NCI-H1436 (cell line): ENCODE measurements around the gene SLC13A5.

Source experiments
- DNase-seq: peaks from one replicate; lab custom pipeline; 2025; lab: John Stamatoyannopoulos, UW

SLC13A5 gene

DNA sequence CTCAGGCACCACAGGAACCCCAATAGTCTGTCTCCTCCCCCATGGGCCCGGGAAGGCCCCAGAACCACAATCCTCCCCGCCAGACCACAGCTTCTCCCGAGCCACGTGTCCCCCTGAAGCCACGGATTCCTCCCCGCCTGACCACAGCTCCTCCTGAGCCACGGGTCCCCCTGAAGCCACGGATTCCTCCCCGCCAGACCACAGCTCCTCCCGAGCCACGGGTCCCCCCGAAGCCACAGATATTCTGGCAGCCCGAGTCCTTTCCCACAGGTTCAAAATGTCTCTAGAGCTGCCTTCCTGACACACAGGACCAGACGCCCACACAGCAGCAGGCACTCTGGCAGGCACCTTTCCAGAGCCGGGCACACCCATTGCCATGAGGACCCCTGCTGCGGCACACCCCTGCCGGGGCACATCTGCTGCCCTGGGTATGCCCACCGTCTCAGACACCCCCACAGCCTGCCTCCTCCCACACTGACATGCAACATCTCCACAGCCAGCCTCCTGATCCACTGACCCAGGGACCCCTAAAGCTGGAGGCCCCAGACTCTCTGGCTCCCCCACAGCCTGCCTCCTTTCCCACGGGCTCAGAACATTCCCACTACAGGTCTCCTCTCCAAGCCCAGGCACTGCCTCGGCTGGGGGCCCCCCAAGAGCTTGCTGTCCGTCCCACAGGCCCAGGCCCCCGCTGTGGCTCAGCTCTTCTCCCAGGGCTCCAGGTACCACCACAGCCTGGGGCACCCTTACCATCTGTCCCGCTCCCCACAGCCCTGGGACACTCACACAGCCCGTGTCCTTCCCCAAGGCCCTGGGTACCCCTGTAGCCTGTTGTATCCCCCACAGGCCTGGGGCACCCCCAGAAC lies 74.9 kb downstream of the SLC13A5 start:
- no peak for DNase-seq

DNA sequence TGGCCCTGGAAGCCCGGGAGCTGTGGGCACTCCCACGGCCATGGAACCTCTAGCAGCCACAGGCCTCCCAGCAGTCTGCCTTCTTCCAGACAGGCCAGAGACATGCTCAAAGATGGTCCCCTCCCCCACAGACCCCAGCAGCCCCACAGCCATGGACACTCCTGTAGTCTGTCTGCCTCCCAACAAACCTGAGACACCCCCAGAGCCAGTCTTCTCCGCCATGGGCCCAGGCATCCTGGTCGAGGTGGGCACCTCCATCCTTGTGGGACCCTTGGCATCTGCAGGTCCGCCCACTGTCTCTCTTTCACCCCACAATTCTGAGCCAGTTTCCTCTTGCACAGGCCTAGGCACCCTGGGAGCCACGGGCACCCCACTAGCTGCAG lies 75.7 kb downstream of the SLC13A5 start:
- no peak for DNase-seq

DNA sequence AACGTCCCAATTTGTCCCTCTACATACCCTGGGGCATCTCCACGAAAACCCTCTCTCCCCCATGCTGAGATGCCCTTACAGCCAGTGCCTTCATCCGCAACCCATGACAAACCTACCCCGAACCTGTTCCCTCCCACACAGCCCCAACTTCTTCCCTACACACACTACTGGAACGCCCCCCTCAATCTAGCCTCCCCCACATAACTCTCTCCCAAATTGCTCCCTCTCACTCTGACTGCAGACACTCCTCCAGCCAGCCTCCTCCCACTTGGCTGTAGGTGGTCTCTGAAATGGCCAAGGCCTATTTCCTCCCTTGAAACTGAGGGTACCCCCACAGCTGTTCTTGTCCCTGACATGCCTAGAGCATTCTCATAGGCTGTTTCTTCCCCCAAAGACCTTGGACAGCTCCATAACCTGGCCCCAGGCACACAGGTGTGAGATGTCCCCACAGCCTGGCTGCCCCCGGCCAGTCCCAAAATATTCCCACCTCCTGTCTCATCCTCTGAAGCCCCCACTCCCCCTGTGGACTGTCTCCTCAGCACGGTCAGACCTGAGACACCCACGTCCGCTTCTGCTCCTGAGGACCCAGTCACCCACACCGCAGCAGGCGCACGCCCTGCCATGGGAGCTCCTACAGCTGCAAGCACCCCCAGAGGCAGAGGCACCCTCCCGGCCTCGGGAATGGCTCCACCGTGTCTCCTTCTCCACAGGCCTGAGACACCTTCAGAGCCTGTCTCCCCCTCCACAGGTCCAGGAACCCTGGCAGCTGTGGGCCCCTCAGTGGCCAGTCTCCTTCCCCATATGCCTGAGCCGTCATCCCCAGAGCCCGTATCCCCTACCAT lies 76.3 kb downstream of the SLC13A5 start:
- no peak for DNase-seq

DNA sequence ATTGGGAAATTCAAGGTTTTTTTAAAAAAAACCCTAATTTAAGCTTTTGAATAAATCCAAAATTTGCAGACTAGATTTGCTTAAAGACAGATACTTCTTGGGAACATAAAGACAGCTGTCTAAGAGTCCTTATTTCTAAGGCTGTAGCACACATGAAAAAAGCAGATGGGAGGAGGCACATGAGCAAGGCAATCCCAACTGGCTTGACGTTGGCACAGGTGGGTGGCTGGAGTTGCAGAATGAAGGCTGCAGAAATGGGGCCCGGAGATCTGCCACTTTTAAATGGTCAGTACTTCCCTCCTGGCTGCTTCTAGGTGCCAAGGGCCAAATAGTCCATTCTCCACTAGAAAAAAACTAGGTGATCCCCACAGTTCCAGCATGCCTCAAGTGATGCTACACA lies 77.1 kb downstream of the SLC13A5 start:
- DNase-seq, result no peak
